Measurements from ENCODE around the gene BTBD16.

Gene BTBD16

GRCh38 chr10:122246830-122247520 lies 24.1 kb upstream of the BTBD16 start:
- Histone ChIP-seq H2AFZ (ENCODE audit: low read length) (no peak overlapping the region), H2BK12ac (ENCODE audit: low read length) (no peak overlapping the region), H3K9me3 (replicated peaks in 1 of 2; ENCODE audit: control insufficient read depth in 2 of 2, insufficient read depth in 1 of 2, low read depth in 1 of 2, low read length in 2 of 2) (no peaks in the 10 kb centered on the region), H3K36me3 (replicated peaks in 1 of 2; ENCODE audit: control insufficient read depth in 2 of 2, insufficient read depth in 2 of 2, low read length in 2 of 2) (peaks cover 11 to 98% of the 10 kb centered on the region in 2 donors), H3K27ac (replicated peaks; ENCODE audit: low read length) (no peak overlapping the region), H2AK5ac (ENCODE audit: low read depth, low read length) (no peak overlapping the region), H3K14ac (ENCODE audit: low read length) (no peak overlapping the region), H4K91ac (ENCODE audit: low read depth, low read length, poor library complexity) (no peak overlapping the region), H3K23ac (ENCODE audit: low read depth, low read length, poor library complexity) (no peak overlapping the region), H3K18ac (ENCODE audit: low read length) (no peak overlapping the region), H3K9ac (ENCODE audit: low read depth, low read length, poor library complexity) (no peak overlapping the region), H4K8ac (ENCODE audit: low read depth, low read length) (no peak overlapping the region), H3K4me2 (ENCODE audit: insufficient read depth, low read length, poor library complexity, severe bottlenecking) (no peak overlapping the region), H3K79me1 (ENCODE audit: low read depth, low read length) (peaks cover 3% of the 10 kb centered on the region), H2BK15ac (ENCODE audit: low read length) (no peak overlapping the region), H2BK5ac (ENCODE audit: low read length) (no peak overlapping the region), H2BK120ac (ENCODE audit: low read depth, low read length) (no peak overlapping the region), H3K4me3 (ENCODE audit: low read length in 2 of 2) (no peak overlapping the region), H3K4me1 (ENCODE audit: control insufficient read depth in 2 of 2, insufficient read depth in 1 of 2, low read depth in 1 of 2, low read length in 2 of 2) (no peaks in the 10 kb centered on the region), H3K27me3 (ENCODE audit: control insufficient read depth in 3 of 3, insufficient read depth in 3 of 3, low read depth in 1 of 3, low read length in 3 of 3) (no peaks in the 10 kb centered on the region), H3K4ac (ENCODE audit: low read length) (no peak overlapping the region)
- WGBS, 2 donors (ENCODE audit: extremely low coverage in 2 of 2, insufficient read length in 2 of 2, insufficient replicate concordance in 1 of 2): no CpG with 5 or more reads among the region's 11 CpGs
- no peak for DNase-seq (ENCODE audit: low spot score)

GRCh38 chr10:122248356-122249302 lies 22.5 kb upstream of the BTBD16 start:
- no CpG with 5 or more reads among the region's 25 CpGs for WGBS, 2 donors (ENCODE audit: extremely low coverage in 2 of 2, insufficient read length in 2 of 2, insufficient replicate concordance in 1 of 2)
- Histone ChIP-seq H3K4me3 (ENCODE audit: low read length in 2 of 2) (no peak overlapping the region), H3K4ac (ENCODE audit: low read length) (no peak overlapping the region), H4K91ac (ENCODE audit: low read depth, low read length, poor library complexity) (no peak overlapping the region), H3K4me2 (ENCODE audit: insufficient read depth, low read length, poor library complexity, severe bottlenecking) (no peak overlapping the region), H3K79me1 (ENCODE audit: low read depth, low read length) (peaks cover 3% of the 10 kb centered on the region), H3K36me3 (replicated peaks in 1 of 2; ENCODE audit: control insufficient read depth in 2 of 2, insufficient read depth in 2 of 2, low read length in 2 of 2) (peaks cover 18 to 96% of the 10 kb centered on the region in 2 donors), H4K8ac (ENCODE audit: low read depth, low read length) (no peak overlapping the region), H3K18ac (ENCODE audit: low read length) (no peak overlapping the region), H3K9me3 (replicated peaks in 1 of 2; ENCODE audit: control insufficient read depth in 2 of 2, insufficient read depth in 1 of 2, low read depth in 1 of 2, low read length in 2 of 2) (no peaks in the 10 kb centered on the region), H2BK12ac (ENCODE audit: low read length) (no peak overlapping the region), H3K14ac (ENCODE audit: low read length) (no peak overlapping the region), H3K23ac (ENCODE audit: low read depth, low read length, poor library complexity) (no peak overlapping the region), H2AFZ (ENCODE audit: low read length) (no peak overlapping the region), H3K27me3 (ENCODE audit: control insufficient read depth in 3 of 3, insufficient read depth in 3 of 3, low read depth in 1 of 3, low read length in 3 of 3) (no peaks in the 10 kb centered on the region), H3K9ac (ENCODE audit: low read depth, low read length, poor library complexity) (no peak overlapping the region), H2BK15ac (ENCODE audit: low read length) (no peak overlapping the region), H3K27ac (replicated peaks; ENCODE audit: low read length) (no peak overlapping the region), H2BK120ac (ENCODE audit: low read depth, low read length) (no peak overlapping the region), H2AK5ac (ENCODE audit: low read depth, low read length) (no peak overlapping the region), H2BK5ac (ENCODE audit: low read length) (no peak overlapping the region), H3K4me1 (ENCODE audit: control insufficient read depth in 2 of 2, insufficient read depth in 1 of 2, low read depth in 1 of 2, low read length in 2 of 2) (no peaks in the 10 kb centered on the region)
- DNase-seq (ENCODE audit: low spot score): no peak

GRCh38 chr10:122249303-122249850 lies 21.7 kb upstream of the BTBD16 start:
- no peak overlapping the region for H3K27ac ChIP-seq (replicated peaks; ENCODE audit: low read length)
- no peaks in the 10 kb centered on the region for H3K4me1 ChIP-seq (ENCODE audit: control insufficient read depth in 2 of 2, insufficient read depth in 1 of 2, low read depth in 1 of 2, low read length in 2 of 2)
- H2BK120ac ChIP-seq (ENCODE audit: low read depth, low read length): no peak overlapping the region
- no peak overlapping the region for H4K8ac ChIP-seq (ENCODE audit: low read depth, low read length)
- WGBS, 2 donors (ENCODE audit: extremely low coverage in 2 of 2, insufficient read length in 2 of 2, insufficient replicate concordance in 1 of 2): no CpG with 5 or more reads among the region's 11 CpGs
- H3K9ac ChIP-seq (ENCODE audit: low read depth, low read length, poor library complexity): no peak overlapping the region
- H3K9me3 ChIP-seq (replicated peaks in 1 of 2; ENCODE audit: control insufficient read depth in 2 of 2, insufficient read depth in 1 of 2, low read depth in 1 of 2, low read length in 2 of 2): no peaks in the 10 kb centered on the region
- H3K27me3 ChIP-seq (ENCODE audit: control insufficient read depth in 3 of 3, insufficient read depth in 3 of 3, low read depth in 1 of 3, low read length in 3 of 3): no peaks in the 10 kb centered on the region
- no peak overlapping the region for H3K4ac ChIP-seq (ENCODE audit: low read length)
- H3K23ac ChIP-seq (ENCODE audit: low read depth, low read length, poor library complexity): no peak overlapping the region
- H3K14ac ChIP-seq (ENCODE audit: low read length): peak overlapping the region; percentile 2
- H2BK15ac ChIP-seq (ENCODE audit: low read length): no peak overlapping the region
- peaks cover 3% of the 10 kb centered on the region for H3K79me1 ChIP-seq (ENCODE audit: low read depth, low read length)
- H3K4me2 ChIP-seq (ENCODE audit: insufficient read depth, low read length, poor library complexity, severe bottlenecking): no peak overlapping the region
- H2AFZ ChIP-seq (ENCODE audit: low read length): no peak overlapping the region
- H3K18ac ChIP-seq (ENCODE audit: low read length): no peak overlapping the region
- DNase-seq (ENCODE audit: low spot score): no peak
- H2BK12ac ChIP-seq (ENCODE audit: low read length): no peak overlapping the region
- H3K36me3 ChIP-seq (replicated peaks in 1 of 2; ENCODE audit: control insufficient read depth in 2 of 2, insufficient read depth in 2 of 2, low read length in 2 of 2): peaks cover 17 to 96% of the 10 kb centered on the region in 2 donors
- no peak overlapping the region for H2AK5ac ChIP-seq (ENCODE audit: low read depth, low read length)
- H4K91ac ChIP-seq (ENCODE audit: low read depth, low read length, poor library complexity): peak overlapping the region; percentile 6
- H3K4me3 ChIP-seq (ENCODE audit: low read length in 2 of 2): no peak overlapping the region
- no peak overlapping the region for H2BK5ac ChIP-seq (ENCODE audit: low read length)

Measured in neuronal stem cell (in vitro differentiated cells).